Prostate gland (tissue), 2 donors: ENCODE measurements around the gene BGLAP.

ENCODE experiments used
- CTCF ChIP-seq, 4 experiments: fragments of 200-600 bp in 2 of 4; fragments of 450-650 bp in 2 of 4; sonication (generic) in 2 of 4; IDR thresholded peaks; 1 replicate in 3 of 4; 2 replicates in 1 of 4; pipeline ENCODE4 v1.5.1; 2016 to 2019; ENCODE audit warnings: antibody characterized with exemption in 4 of 4, mild to moderate bottlenecking in 2 of 4, moderate library complexity in 2 of 4
- POLR2A ChIP-seq: fragments of 450-650 bp; IDR thresholded peaks from one replicate; pipeline ENCODE4 v1.6.1; 2016; ENCODE audit warnings: antibody characterized with exemption, mild to moderate bottlenecking

- no peak for TF ChIP-seq CTCF (IDR thresholded peaks at IDR 0.05)
- TF ChIP-seq POLR2A, result no peak
These were observed 15.2 kb upstream of the BGLAP start for GRCh38 chr1:156226782-156227181.
